Neural progenitor cell (in vitro differentiated cells): ENCODE data around the gene RPL35A.

Experiments
- CTCF ChIP-seq: fragments of 200-600 bp; sonication (generic); IDR thresholded peaks from 2 replicates; pipeline ENCODE4 v1.5.1; 2017; ENCODE audit warnings: antibody characterized with exemption, mild to moderate bottlenecking
- EZH2phosphoT487 ChIP-seq: fragments of 200-600 bp; sonication (generic); IDR thresholded peaks from 2 replicates; pipeline ENCODE4 v1.6.1; 2017; ENCODE audit warnings: antibody characterized with exemption

DNA sequence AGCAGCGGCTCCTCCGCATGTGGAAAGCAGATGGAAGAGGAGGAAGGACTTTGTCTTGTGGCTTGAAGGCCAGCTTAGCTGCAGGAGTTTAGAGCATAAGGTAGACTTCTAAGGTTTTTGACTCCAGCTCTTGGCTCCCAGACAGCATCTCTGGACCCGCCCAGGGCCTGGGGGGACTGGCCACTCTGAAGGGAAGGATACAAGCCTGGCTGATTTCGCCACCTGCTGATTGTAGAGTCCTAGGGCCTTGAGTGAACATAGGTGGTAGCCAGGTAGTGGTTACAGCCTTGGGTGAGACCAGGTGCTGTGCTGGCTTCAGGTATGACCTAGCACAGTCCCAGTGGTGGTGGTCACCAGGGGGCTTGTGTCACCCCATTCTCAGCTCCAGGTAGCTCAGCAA is 48.4 kb upstream of the RPL35A start:
- no peak for TF ChIP-seq EZH2phosphoT487
- TF ChIP-seq CTCF = no peak
